HEK293 (cell line): ENCODE measurements around the gene CHEK2.

Source experiments
- CTCF ChIA-PET: fragments of 350-600 bp; formaldehyde crosslinking; extraction: SDS; loops from one replicate; lab custom pipeline; 2021; ENCODE audit warnings: antibody characterized with exemption; lab: Yijun Ruan, JAX
- POLR2A ChIA-PET: fragments of 300-600 bp; formaldehyde crosslinking; extraction: SDS; loops from one replicate; lab custom pipeline; 2020; ENCODE audit warnings: antibody characterized with exemption, inconsistent platforms; lab: Yijun Ruan, JAX
- H3K27ac ChIP-seq: fragments of 200-500 bp; sonication (Bioruptor generic); 2 replicates; pipeline ENCODE4 v1.5.1; 2014; ENCODE audit warnings: low read depth, low read length, control low read depth, inconsistent platforms; ENCODE audit errors: extremely low read depth
- H3K36me3 ChIP-seq, 2 experiments: fragments of 200-500 bp in 1 of 2; sonication (Bioruptor generic) in 1 of 2; 1 replicate in 1 of 2; 2 replicates in 1 of 2; pipeline ENCODE4 v1.5.1; 2014 to 2017; ENCODE audit warnings: inconsistent platforms in 2 of 2, low read length in 2 of 2; ENCODE audit not compliant: control insufficient read depth in 2 of 2, insufficient read depth in 1 of 2
- H3K4me1 ChIP-seq: fragments of 200-500 bp; sonication (Bioruptor generic); 2 replicates; pipeline ENCODE4 v1.5.1; 2014; ENCODE audit warnings: mild to moderate bottlenecking, low read length, inconsistent platforms; ENCODE audit not compliant: control insufficient read depth, insufficient read depth
- H3K4me3 ChIP-seq: 2 replicates; pipeline ENCODE4 v1.5.1; 2011; ENCODE audit warnings: low read depth, mild to moderate bottlenecking, control low read depth, low read length, moderate library complexity
- H3K9me3 ChIP-seq: fragments of 200-500 bp; sonication (Bioruptor generic); 2 replicates; pipeline ENCODE4 v1.5.1; 2014; ENCODE audit warnings: low read depth, low read length, inconsistent platforms; ENCODE audit not compliant: control insufficient read depth, insufficient read depth
- BCL11B ChIP-seq: fragments of 450-650 bp; formaldehyde crosslinking; IDR thresholded peaks from 2 replicates; pipeline ENCODE4 v1.5.1; 2016; ENCODE audit warnings: low read depth, missing biosample characterization, missing genetic modification characterization
- GFI1B ChIP-seq: fragments of 450-650 bp; formaldehyde crosslinking; IDR thresholded peaks from 2 replicates; pipeline ENCODE4 v1.5.1; 2016; ENCODE audit warnings: missing biosample characterization, missing genetic modification characterization
- HOXD13 ChIP-seq: sonication (generic); formaldehyde crosslinking; IDR thresholded peaks from 2 replicates; pipeline ENCODE4 v1.8.0; 2022; ENCODE audit warnings: missing genetic modification reagents, borderline replicate concordance
- KLF10 ChIP-seq: fragments of 450-650 bp; IDR thresholded peaks from 2 replicates; pipeline ENCODE4 v1.5.1; 2018; ENCODE audit warnings: missing biosample characterization, mild to moderate bottlenecking, missing genetic modification characterization
- YY1 ChIP-seq: fragments of 450-650 bp; formaldehyde crosslinking; IDR thresholded peaks from 2 replicates; pipeline ENCODE4 v1.5.1; 2018; ENCODE audit warnings: missing biosample characterization, missing genetic modification characterization
- ZBTB17 ChIP-seq: fragments of 450-650 bp; formaldehyde crosslinking; IDR thresholded peaks from 2 replicates; pipeline ENCODE4 v1.5.1; 2016; ENCODE audit warnings: missing biosample characterization, missing genetic modification characterization
- ZBTB20 ChIP-seq: fragments of 450-650 bp; formaldehyde crosslinking; IDR thresholded peaks from 2 replicates; pipeline ENCODE4 v1.5.1; 2016; ENCODE audit warnings: missing biosample characterization, missing genetic modification characterization
- ZBTB49 ChIP-seq: fragments of 450-650 bp; formaldehyde crosslinking; IDR thresholded peaks from 2 replicates; pipeline ENCODE4 v1.5.1; 2016; ENCODE audit warnings: missing biosample characterization, missing genetic modification characterization, low read depth
- ZFP3 ChIP-seq: fragments of 450-650 bp; formaldehyde crosslinking; IDR thresholded peaks from 2 replicates; pipeline ENCODE4 v1.5.1; 2016; ENCODE audit warnings: low read depth, missing biosample characterization, missing genetic modification characterization
- ZNF112 ChIP-seq: fragments of 450-650 bp; formaldehyde crosslinking; IDR thresholded peaks from 2 replicates; pipeline ENCODE4 v1.5.0; 2017; ENCODE audit warnings: missing biosample characterization, missing genetic modification characterization
- ZNF114 ChIP-seq: fragments of 450-650 bp; formaldehyde crosslinking; IDR thresholded peaks from 2 replicates; pipeline ENCODE4 v1.5.0; 2017; ENCODE audit warnings: missing biosample characterization, missing genetic modification characterization
- ZNF146 ChIP-seq: fragments of 450-650 bp; formaldehyde crosslinking; IDR thresholded peaks from 2 replicates; pipeline ENCODE4 v1.5.1; 2016; ENCODE audit warnings: missing biosample characterization, missing genetic modification characterization
- ZNF280D ChIP-seq: fragments of 450-650 bp; formaldehyde crosslinking; IDR thresholded peaks from 2 replicates; pipeline ENCODE4 v1.5.1; 2016; ENCODE audit warnings: missing biosample characterization, missing genetic modification characterization
- ZNF354C ChIP-seq: fragments of 450-650 bp; formaldehyde crosslinking; IDR thresholded peaks from 2 replicates; pipeline ENCODE4 v1.5.1; 2016; ENCODE audit warnings: missing biosample characterization, missing genetic modification characterization, low read depth, borderline replicate concordance
- ZNF660 ChIP-seq: fragments of 450-650 bp; IDR thresholded peaks from 2 replicates; pipeline ENCODE4 v1.5.1; 2018; ENCODE audit warnings: missing biosample characterization, mild to moderate bottlenecking, missing genetic modification characterization
- ZNF677 ChIP-seq: fragments of 450-650 bp; IDR thresholded peaks from 2 replicates; pipeline ENCODE4 v1.5.0; 2018; ENCODE audit warnings: missing biosample characterization, mild to moderate bottlenecking, missing genetic modification characterization, moderate library complexity
- ZNF792 ChIP-seq: fragments of 450-650 bp; formaldehyde crosslinking; IDR thresholded peaks from 2 replicates; pipeline ENCODE4 v1.5.1; 2016; ENCODE audit warnings: missing biosample characterization, missing genetic modification characterization
- TF ChIP-seq, protein P1 (sequence below): fragments of 450-650 bp; formaldehyde crosslinking; IDR thresholded peaks from 2 replicates; pipeline ENCODE4 v1.5.0; 2017; ENCODE audit warnings: missing biosample characterization, missing genetic modification characterization, borderline replicate concordance
- TF ChIP-seq, protein P2 (sequence below): fragments of 450-650 bp; formaldehyde crosslinking; IDR thresholded peaks from 2 replicates; pipeline ENCODE4 v1.5.1; 2017; ENCODE audit warnings: missing biosample characterization, missing genetic modification characterization
- TF ChIP-seq, protein P3 (sequence below): sonication (generic); formaldehyde crosslinking; IDR thresholded peaks from 2 replicates; pipeline ENCODE4 v1.8.1; 2022; ENCODE audit warnings: mild to moderate bottlenecking, moderate library complexity, missing genetic modification reagents

CHEK2 gene

GRCh38 chr22:28711820-28712777 is 29.5 kb downstream of the CHEK2 start (continued):
- TF ChIP-seq ZNF280D (tag by site-specific recombination) (no peak), GFI1B (tag by site-specific recombination) (peak; percentile 85), ZFP3 (tag by site-specific recombination) (no peak), ZNF114 (tag by site-specific recombination) (no peak), ZNF354C (tag by site-specific recombination) (no peak), ZNF146 (tag by site-specific recombination) (no peak), ZBTB20 (peak; percentile 27; the same call in 1 of the 2 replicates)
- TF ChIP-seq, protein P1, sequence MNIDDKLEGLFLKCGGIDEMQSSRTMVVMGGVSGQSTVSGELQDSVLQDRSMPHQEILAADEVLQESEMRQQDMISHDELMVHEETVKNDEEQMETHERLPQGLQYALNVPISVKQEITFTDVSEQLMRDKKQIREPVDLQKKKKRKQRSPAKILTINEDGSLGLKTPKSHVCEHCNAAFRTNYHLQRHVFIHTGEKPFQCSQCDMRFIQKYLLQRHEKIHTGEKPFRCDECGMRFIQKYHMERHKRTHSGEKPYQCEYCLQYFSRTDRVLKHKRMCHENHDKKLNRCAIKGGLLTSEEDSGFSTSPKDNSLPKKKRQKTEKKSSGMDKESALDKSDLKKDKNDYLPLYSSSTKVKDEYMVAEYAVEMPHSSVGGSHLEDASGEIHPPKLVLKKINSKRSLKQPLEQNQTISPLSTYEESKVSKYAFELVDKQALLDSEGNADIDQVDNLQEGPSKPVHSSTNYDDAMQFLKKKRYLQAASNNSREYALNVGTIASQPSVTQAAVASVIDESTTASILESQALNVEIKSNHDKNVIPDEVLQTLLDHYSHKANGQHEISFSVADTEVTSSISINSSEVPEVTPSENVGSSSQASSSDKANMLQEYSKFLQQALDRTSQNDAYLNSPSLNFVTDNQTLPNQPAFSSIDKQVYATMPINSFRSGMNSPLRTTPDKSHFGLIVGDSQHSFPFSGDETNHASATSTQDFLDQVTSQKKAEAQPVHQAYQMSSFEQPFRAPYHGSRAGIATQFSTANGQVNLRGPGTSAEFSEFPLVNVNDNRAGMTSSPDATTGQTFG (tag by site-specific recombination): no peak

DNA sequence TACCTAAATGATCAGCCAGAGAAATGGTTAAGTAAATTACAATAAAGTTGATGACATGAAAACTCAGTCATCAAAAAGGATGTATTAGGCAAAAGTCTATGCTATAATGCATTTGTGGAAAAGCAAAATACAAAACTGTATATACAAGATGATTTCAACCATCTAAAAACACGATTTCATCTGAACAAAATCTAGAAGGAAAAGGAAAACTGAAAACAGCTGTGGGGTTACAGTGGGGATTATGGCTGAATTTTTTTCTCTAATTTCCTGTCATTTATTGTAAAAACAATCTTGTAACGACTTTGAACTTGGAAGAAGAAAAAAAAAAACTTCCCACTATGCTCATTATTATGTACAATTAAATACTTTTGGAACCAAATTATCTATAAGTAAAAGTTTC is 30.3 kb downstream of the CHEK2 start:
- Histone ChIP-seq H3K4me1 (peaks cover 8% of the 10 kb centered on the region), H3K4me3 (no peak overlapping the region), H3K27ac (no peak overlapping the region), H3K9me3 (no peaks in the 10 kb centered on the region), H3K36me3 (peaks cover 18 to 43% of the 10 kb centered on the region in 2 experiments; a peak in 2 of 3 replicates)
- CTCF ChIA-PET: no interaction called here
- POLR2A ChIA-PET: no interaction called here
- TF ChIP-seq HOXD13 (CRISPR knock-in tag): no peak
- no peak for TF ChIP-seq ZNF677 (tag by site-specific recombination)
- TF ChIP-seq KLF10: no peak
- TF ChIP-seq ZNF280D (tag by site-specific recombination): no peak
- TF ChIP-seq ZBTB17 (tag by site-specific recombination): no peak
- TF ChIP-seq ZNF660 (tag by site-specific recombination): no peak
- no peak for TF ChIP-seq YY1 (tag by site-specific recombination)
- TF ChIP-seq BCL11B: no peak
- TF ChIP-seq, protein P2, sequence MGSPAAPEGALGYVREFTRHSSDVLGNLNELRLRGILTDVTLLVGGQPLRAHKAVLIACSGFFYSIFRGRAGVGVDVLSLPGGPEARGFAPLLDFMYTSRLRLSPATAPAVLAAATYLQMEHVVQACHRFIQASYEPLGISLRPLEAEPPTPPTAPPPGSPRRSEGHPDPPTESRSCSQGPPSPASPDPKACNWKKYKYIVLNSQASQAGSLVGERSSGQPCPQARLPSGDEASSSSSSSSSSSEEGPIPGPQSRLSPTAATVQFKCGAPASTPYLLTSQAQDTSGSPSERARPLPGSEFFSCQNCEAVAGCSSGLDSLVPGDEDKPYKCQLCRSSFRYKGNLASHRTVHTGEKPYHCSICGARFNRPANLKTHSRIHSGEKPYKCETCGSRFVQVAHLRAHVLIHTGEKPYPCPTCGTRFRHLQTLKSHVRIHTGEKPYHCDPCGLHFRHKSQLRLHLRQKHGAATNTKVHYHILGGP: no peak
- TF ChIP-seq, protein P3, sequence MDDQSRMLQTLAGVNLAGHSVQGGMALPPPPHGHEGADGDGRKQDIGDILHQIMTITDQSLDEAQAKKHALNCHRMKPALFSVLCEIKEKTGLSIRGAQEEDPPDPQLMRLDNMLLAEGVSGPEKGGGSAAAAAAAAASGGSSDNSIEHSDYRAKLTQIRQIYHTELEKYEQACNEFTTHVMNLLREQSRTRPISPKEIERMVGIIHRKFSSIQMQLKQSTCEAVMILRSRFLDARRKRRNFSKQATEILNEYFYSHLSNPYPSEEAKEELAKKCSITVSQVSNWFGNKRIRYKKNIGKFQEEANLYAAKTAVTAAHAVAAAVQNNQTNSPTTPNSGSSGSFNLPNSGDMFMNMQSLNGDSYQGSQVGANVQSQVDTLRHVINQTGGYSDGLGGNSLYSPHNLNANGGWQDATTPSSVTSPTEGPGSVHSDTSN (CRISPR knock-in tag): no peak
- TF ChIP-seq ZNF112 (tag by site-specific recombination): no peak
- TF ChIP-seq ZBTB49 (tag by site-specific recombination): no peak
- no peak for TF ChIP-seq ZNF792 (tag by site-specific recombination)
